LNCaP clone FGC (cell line): ENCODE data around the gene REEP2.
A peak's percentile ranks its signal among the peaks of the same experiment; 100 is the strongest.

ENCODE experiments used
- DNase-seq: peaks from one replicate; pipeline ENCODE4 v3.0.0-alpha.2; 2011; ENCODE audit warnings: low read depth
- H3K4me3 ChIP-seq: 2 replicates; pipeline ENCODE4 v1.5.1; 2011; ENCODE audit warnings: mild to moderate bottlenecking, low read depth, low read length, control low read depth
- TF ChIP-seq, protein P1 (sequence below): IDR thresholded peaks from 2 replicates; pipeline ENCODE4 v1.5.1; 2012; ENCODE audit warnings: mild to moderate bottlenecking; ENCODE audit not compliant: control insufficient read depth, insufficient read depth; ENCODE audit errors: extremely low read depth

REEP2 gene

DNA sequence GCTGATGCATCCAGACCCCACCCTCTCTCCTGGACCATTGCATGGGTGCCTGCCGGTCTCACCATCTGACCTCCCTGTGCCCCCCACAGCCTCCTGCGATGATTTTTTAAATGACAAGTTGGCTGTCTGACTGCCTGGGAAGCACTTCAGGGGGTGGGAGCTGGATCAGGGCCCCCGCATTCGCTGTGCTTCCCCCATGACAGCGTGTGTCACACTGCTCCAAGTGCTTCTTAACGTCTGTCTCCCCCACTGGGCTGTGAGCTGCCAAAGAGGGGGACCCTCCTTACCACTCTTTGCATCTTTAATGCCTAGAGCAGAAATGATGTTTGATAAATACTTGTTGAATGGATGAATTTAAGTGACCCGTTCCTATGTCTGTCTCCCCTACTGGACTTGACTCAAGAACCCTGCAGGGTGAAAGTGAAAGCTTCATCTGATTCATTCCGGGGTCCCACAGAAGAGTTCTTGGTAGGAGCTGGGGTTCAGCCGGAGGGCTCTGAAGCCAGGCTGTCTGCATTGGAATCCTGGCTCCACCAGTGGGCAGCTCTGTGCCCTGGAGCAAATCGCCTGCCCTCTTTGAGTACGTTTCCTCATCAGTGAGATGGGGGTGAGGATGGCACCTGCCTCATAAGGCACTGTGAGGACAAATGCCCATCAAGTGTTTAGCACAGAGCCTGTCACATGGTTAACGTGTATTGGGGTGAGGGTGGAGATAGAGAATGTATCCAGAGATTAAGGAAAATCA is 18.8 kb downstream of the REEP2 start:
- H3K4me3 ChIP-seq: no peak overlapping the region
- DNase-seq: no peak
- TF ChIP-seq, protein P1, sequence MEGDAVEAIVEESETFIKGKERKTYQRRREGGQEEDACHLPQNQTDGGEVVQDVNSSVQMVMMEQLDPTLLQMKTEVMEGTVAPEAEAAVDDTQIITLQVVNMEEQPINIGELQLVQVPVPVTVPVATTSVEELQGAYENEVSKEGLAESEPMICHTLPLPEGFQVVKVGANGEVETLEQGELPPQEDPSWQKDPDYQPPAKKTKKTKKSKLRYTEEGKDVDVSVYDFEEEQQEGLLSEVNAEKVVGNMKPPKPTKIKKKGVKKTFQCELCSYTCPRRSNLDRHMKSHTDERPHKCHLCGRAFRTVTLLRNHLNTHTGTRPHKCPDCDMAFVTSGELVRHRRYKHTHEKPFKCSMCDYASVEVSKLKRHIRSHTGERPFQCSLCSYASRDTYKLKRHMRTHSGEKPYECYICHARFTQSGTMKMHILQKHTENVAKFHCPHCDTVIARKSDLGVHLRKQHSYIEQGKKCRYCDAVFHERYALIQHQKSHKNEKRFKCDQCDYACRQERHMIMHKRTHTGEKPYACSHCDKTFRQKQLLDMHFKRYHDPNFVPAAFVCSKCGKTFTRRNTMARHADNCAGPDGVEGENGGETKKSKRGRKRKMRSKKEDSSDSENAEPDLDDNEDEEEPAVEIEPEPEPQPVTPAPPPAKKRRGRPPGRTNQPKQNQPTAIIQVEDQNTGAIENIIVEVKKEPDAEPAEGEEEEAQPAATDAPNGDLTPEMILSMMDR: no peak

DNA sequence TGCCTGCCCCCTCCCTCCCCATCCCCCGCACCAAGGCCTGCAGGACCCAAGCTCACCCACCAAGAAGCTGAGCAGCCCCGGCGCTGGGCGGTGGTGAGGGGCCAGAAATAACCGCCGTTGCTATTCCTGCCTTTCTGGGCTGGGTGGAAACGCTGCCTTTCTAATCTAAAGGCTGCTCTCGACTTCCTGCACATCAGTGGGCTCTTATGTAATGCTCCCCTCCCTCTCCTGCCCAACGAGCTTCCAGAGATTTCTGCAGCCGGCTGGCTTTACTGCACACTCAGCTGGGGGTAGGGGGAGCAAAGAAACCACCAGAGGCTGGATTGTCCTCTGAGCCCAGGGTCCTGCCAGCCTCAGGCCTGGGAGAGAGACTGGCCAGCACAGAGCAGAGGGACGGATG is 19.5 kb downstream of the REEP2 start:
- TF ChIP-seq, protein P1: no peak
- DNase-seq: no peak

DNA sequence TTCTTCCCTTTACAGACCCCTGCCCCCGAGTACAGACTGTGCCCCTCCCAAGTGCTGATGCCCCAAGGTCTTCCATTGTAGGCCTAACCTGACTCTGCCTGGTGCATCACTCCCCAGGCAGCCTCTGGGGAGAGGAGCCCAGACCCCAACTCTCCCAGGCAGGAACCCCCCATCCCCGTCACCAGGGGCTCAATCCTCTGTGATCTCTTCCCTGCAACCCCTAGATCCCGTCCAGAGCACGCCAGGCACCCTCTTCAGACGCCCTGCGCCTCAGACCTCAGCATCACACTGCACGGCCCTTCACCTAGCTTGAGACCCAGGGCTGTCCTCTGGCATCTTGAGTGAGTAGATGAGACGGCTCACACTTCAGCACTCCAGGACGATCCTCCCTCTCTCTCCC is 20.0 kb downstream of the REEP2 start:
- no peak for DNase-seq
- H3K4me3 ChIP-seq: no peak overlapping the region
- TF ChIP-seq, protein P1: no peak

More for the DNA sequence above, 19.5 kb downstream of the REEP2 start:
- no peak overlapping the region for H3K4me3 ChIP-seq

DNA sequence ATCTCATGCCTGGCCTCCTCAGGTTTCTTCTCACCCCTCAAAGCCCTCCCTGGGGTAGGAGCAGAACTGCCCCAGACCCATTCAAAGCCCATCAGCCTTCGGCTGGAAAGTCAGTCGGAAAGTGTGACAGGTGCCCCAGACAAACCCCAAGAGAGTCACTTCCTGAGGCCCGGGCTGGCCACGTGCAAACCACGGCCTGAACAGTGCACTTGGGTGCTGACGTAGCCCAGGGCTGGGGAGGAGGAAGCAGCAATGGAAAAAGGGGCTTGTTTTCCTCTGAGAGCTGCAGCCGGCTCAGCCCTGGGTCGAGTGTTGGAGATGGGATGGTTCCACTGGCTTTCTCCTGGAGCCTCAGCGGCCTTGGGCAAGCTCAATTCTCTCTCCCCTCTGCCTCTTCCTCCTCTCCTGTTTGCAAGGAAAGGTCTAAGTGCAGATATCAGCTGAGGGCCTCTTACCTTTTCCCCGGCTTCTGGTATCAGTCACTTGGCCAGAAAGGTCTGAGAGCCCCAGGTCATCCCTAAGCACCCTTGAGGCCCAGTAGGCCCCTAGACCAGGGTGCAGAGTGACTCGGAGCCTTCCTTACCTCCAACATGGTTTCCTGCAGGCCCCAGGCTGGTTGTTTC is 20.6 kb downstream of the REEP2 start:
- no peak for DNase-seq
- TF ChIP-seq, protein P1: no peak
- H3K4me3 ChIP-seq: no peak overlapping the region

DNA sequence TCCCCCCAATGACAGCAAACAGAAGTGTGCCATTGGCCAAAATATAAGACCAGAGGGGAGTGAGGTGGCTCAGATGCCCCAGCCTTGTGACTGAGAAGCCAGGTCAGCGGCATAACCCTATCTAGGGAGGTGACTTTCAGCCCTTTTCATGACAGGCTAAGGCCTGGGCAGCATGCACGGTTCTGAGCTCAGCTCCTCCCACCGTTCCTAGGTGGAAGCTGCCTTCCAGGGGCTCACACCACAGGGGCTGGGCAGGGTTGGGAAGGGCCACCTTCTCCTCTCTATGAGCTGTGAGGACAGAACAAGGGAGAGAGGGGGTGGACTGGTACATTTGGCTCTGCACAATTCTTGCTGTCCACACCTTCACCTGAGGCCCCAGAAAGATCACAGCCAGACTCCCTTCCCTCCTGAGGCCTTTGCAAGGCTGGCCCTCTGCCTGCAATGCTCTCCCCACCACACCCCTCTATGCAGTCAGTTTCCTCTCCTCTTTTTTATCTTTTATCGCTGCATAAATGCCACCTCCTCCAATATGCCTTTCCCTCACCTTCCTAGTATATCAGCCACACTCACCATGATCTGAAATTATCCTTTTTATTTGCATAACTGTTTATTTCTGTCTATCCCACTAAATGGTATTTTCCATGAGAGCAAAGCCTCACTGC is 21.3 kb downstream of the REEP2 start:
- TF ChIP-seq, protein P1: no peak
- H3K4me3 ChIP-seq: no peak overlapping the region
- DNase-seq: no peak

DNA sequence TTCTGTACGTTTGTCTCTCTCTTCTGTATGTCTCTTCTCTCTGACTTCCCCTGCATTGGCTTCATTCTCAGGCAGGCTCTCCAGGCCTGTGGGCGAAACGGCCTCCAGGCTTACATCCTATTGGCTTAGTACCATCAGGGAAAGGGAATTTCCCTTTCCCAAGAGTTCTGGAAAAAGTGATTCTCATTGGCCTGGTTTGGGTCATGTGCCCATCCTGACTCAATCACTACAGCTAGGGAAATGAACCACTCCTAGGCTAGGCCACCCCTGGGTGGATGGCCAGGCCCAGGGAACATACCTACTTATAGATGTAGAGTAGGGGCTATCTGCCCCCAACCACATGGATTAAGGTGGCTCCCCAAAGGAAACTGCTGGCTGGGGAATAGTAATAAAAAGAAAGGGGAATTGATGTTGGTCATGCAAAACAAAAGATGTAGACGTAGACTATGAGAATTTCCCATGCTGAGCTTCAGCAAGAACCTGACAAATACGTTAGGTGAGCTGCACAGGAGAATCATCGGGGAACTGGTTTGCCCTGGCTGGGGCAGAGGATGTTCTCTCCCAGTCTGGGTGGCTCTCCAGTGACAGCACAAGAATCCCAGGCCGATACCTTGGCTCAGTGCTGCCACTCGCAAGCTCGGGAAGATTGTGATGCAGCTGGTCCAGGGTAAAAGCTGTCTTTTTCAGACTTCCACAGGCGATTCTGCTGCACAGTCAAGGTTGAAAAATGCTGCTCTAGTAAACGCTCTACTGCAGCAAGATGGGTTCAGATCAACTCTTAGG is 22.7 kb downstream of the REEP2 start:
- TF ChIP-seq, protein P1: peak; percentile 14; the same call in 1 of the 2 replicates
- DNase-seq: peak; percentile 69

More for the DNA sequence above, 22.7 kb downstream of the REEP2 start:
- no peak overlapping the region for H3K4me3 ChIP-seq
